ENCODE measurements around the gene NTNG1.

DNA sequence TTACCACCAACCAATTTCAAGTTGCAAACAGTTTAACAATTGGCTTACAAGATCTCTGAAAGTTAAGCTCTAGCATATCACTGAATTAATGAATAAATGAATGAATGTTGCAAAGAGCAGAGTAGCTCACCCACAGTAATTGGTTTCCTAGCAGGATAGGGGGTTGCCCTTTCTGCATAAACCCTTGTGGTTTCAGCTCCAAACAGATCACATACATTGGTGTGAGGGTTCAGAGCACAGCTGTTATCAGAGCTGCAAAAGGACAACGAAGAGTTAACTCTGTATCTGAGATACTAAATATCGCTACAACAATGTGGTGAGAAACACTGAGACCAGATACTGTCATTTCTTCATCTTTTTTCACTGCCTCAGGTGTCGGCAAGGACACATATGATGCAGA lies 46.6 kb downstream of the NTNG1 start:
- TF ChIP-seq, protein P1, sequence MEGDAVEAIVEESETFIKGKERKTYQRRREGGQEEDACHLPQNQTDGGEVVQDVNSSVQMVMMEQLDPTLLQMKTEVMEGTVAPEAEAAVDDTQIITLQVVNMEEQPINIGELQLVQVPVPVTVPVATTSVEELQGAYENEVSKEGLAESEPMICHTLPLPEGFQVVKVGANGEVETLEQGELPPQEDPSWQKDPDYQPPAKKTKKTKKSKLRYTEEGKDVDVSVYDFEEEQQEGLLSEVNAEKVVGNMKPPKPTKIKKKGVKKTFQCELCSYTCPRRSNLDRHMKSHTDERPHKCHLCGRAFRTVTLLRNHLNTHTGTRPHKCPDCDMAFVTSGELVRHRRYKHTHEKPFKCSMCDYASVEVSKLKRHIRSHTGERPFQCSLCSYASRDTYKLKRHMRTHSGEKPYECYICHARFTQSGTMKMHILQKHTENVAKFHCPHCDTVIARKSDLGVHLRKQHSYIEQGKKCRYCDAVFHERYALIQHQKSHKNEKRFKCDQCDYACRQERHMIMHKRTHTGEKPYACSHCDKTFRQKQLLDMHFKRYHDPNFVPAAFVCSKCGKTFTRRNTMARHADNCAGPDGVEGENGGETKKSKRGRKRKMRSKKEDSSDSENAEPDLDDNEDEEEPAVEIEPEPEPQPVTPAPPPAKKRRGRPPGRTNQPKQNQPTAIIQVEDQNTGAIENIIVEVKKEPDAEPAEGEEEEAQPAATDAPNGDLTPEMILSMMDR (IDR thresholded peaks at IDR 0.05) = no peak
- TF ChIP-seq POLR2A (IDR thresholded peaks at IDR 0.05) = no peak

Data from ovary (tissue), 3 donors.